ENCODE data around the gene SDK2.

GRCh38 chr17:73437826-73438225, 206.4 kb downstream of the SDK2 start:
- TF ChIP-seq CTCF (IDR thresholded peaks at IDR 0.05) (no peak), POLR2A (IDR thresholded peaks at IDR 0.05) (no peak)

Measured in Peyer's patch (tissue), 4 donors.